Measurements from ENCODE around the gene NCAPD3. TPM values are rescaled to one million over a fixed set of nuclear protein-coding genes. Genes with fewer than 3 reads are reported as not detected.

The NCAPD3 gene
- total RNA-seq, 1 experiment from 2014 or later = 78.2 TPM

DNA sequence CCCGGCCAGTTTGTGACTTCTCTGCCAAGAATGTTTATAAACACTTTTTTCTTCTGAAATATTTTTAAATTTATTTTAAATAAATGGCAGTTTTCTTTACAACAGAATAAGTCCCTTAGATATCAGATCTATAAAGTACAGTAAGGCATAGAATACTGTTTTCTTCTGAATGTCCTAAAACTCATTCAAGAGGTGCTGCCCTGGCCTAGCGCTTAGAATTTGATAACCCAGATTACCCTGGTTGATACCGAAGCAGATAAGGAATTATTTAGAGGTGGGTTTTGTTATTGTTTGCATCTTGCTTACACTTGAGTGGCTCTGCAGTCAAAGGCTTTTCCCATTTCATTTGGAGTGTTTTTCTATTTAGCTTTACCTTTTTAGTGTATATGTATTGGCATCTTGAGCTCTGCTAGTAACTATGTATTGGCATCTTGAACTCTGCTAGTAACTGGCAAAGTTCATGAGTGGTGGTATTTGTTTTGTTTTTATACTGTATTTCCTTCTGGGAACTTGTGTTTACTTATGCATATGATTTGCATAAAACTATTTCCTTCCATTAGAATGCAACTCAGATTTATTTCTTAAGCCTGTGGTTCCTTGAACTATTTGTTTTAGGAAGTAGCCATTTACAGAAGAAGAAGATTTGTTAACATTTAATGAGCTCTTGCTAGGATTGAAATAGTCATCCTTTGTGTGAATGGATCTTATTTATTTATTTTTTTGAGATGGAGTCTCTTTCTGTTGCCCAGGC is 30.8 kb upstream of the NCAPD3 start:
- no peaks in the 10 kb centered on the region for H3K9me3 Mint-ChIP-seq (ENCODE audit: low read depth, unreplicated experiment)
- H3K27me3 Mint-ChIP-seq (ENCODE audit: unreplicated experiment) = no peaks in the 10 kb centered on the region
- peaks cover 14% of the 10 kb centered on the region for H3K4me1 Mint-ChIP-seq (ENCODE audit: low read depth, unreplicated experiment)
- H3K4me3 Mint-ChIP-seq (ENCODE audit: low read depth, unreplicated experiment) = peak overlapping the region; percentile 98
- no peak overlapping the region for H3K27ac Mint-ChIP-seq (ENCODE audit: unreplicated experiment)
- peaks cover 23% of the 10 kb centered on the region for H3K36me3 Mint-ChIP-seq (ENCODE audit: insufficient read depth, unreplicated experiment)
- no peak for DNase-seq
- BruUV-seq (replicated peaks) = TSS peak; percentile 27
- CTCF ChIA-PET = interaction anchor here (0.6 kb wide), 1 partner anchor 26 kb away, joined by 3 read pairs; no protein-coding TSS in a partner anchor
- TF ChIP-seq CTCF (IDR thresholded peaks at IDR 0.05; ENCODE audit: unreplicated experiment) = no peak
- intact Hi-C loops (cut with micrococcal nuclease; ENCODE audit: unreplicated experiment) = no loop called here

- Mint-ChIP-seq H3K27ac (ENCODE audit: unreplicated experiment) (peak within 1 kb of the TSS; percentile 5), H3K4me1 (ENCODE audit: low read depth, unreplicated experiment) (peaks cover 14% of the 10 kb centered on the region), H3K27me3 (ENCODE audit: unreplicated experiment) (no peaks in the 10 kb centered on the region), H3K36me3 (ENCODE audit: insufficient read depth, unreplicated experiment) (peaks cover 23% of the 10 kb centered on the region), H3K9me3 (ENCODE audit: low read depth, unreplicated experiment) (no peaks in the 10 kb centered on the region), H3K4me3 (ENCODE audit: low read depth, unreplicated experiment) (peak within 1 kb of the TSS; percentile 98)
- no peak for TF ChIP-seq CTCF (IDR thresholded peaks at IDR 0.05; ENCODE audit: unreplicated experiment)
- intact Hi-C loops (cut with micrococcal nuclease; ENCODE audit: unreplicated experiment) = no loop called here
- BruUV-seq (replicated peaks) = no TSS peak
- DNase-seq = peak; percentile 95
- CTCF ChIA-PET = interaction anchor here (0.6 to 0.7 kb wide), 3 partner anchors 9 to 182 kb away, joined by 3 to 4 read pairs (median 3); no protein-coding TSS in a partner anchor
These were observed 29.6 kb upstream of the NCAPD3 start, which contains the start of the genes ACAD8 and THYN1 for GRCh38 chr11:134253188-134253993. Gene ACAD8, plus strand, starts transcription at chr11:134253568. Its CDS starts 33 bp downstream, at chr11:134253601. Gene THYN1, minus strand, starts transcription at chr11:134253352. Its CDS starts 470 bp downstream, at chr11:134252882.

DNA sequence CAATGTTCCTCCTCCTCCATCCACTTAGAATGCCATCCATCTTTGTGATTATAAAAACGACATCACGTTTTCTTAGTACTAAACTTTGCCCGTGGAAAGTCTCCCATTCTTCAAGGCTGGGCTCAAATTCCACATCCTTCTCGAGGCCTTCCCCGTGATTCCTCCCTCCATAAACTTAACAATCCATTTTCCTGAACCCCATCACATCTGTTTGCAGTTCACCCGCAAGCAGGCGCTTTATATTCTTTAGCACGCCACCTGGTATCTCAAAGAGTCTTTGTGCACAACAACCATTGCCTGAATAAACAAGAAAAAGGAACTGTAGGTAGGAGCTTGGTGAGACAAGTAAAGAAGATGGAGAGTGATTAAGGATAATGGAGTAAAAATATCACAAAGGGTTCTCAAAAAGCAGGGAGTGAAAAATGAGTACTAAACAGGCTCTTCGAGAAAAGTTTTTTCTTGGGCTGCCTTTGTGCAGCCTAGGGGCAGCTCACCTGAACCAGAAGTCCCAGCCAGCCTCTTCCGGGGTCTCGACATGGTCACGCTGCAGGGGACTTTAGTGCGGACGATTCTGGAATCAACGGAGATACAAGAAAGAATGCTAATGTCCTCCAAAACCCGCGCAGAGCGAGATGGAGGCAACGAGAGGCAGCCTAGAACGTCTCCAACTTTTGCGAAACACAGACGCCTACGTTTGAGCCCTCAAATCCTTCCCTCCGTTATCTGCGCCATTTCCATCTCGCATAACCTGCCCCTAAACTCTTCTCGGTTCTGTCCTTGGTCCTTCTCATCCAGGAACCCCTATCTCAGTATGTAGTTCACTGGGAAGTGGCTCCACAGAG is 28.8 kb upstream of the NCAPD3 start:
- Mint-ChIP-seq H3K27ac (ENCODE audit: unreplicated experiment) (peak overlapping the region; percentile 5), H3K27me3 (ENCODE audit: unreplicated experiment) (no peaks in the 10 kb centered on the region), H3K9me3 (ENCODE audit: low read depth, unreplicated experiment) (no peaks in the 10 kb centered on the region), H3K36me3 (ENCODE audit: insufficient read depth, unreplicated experiment) (peaks cover 23% of the 10 kb centered on the region), H3K4me1 (ENCODE audit: low read depth, unreplicated experiment) (peaks cover 14% of the 10 kb centered on the region), H3K4me3 (ENCODE audit: low read depth, unreplicated experiment) (peak overlapping the region; percentile 98)
- CTCF ChIA-PET = no interaction called here
- intact Hi-C loops (cut with micrococcal nuclease; ENCODE audit: unreplicated experiment) = no loop called here
- BruUV-seq (replicated peaks) = no TSS peak
- no peak for TF ChIP-seq CTCF (IDR thresholded peaks at IDR 0.05; ENCODE audit: unreplicated experiment)
- no peak for DNase-seq

GRCh38 chr11:134250675-134251074 is 26.9 kb upstream of the NCAPD3 start:
- no TSS peak for BruUV-seq (replicated peaks)
- DNase-seq = no peak
- intact Hi-C loops (cut with micrococcal nuclease; ENCODE audit: unreplicated experiment) = no loop called here
- no peak for TF ChIP-seq CTCF (IDR thresholded peaks at IDR 0.05; ENCODE audit: unreplicated experiment)
- CTCF ChIA-PET = interaction anchor here (0.6 kb wide), 1 partner anchor 14 kb away, joined by 3 read pairs; no protein-coding TSS in a partner anchor
- H3K9me3 Mint-ChIP-seq (ENCODE audit: low read depth, unreplicated experiment) = no peaks in the 10 kb centered on the region
- no peak overlapping the region for H3K27ac Mint-ChIP-seq (ENCODE audit: unreplicated experiment)
- H3K27me3 Mint-ChIP-seq (ENCODE audit: unreplicated experiment) = no peaks in the 10 kb centered on the region
- peaks cover 14% of the 10 kb centered on the region for H3K4me1 Mint-ChIP-seq (ENCODE audit: low read depth, unreplicated experiment)
- peaks cover 23% of the 10 kb centered on the region for H3K36me3 Mint-ChIP-seq (ENCODE audit: insufficient read depth, unreplicated experiment)
- H3K4me3 Mint-ChIP-seq (ENCODE audit: low read depth, unreplicated experiment) = no peak overlapping the region

Measured in Calu3 (cell line).